ENCODE results near the gene EHBP1L1.

GRCh38 chr11:65572356-65573051, 3.3 kb upstream of the EHBP1L1 start, which contains the start of gene FAM89B:
- TF ChIP-seq EZH2 (IDR thresholded peaks at IDR 0.05) = no peak
- peak; percentile 46; the same call in 1 of the 2 replicates for TF ChIP-seq POLR2AphosphoS5 (IDR thresholded peaks at IDR 0.05; ENCODE audit: borderline replicate concordance, low read depth, low read length)
- no peak for TF ChIP-seq FOXP2 (optimal IDR thresholded peaks at IDR 0.05; ENCODE audit: control extremely low read depth, extremely low read length, insufficient read depth)
